H9 (cell line): Measurements from ENCODE around the gene FUS. TPM values are rescaled to one million over a fixed set of nuclear protein-coding genes. Genes with fewer than 3 reads are reported as not detected.
A peak's percentile ranks its signal among the peaks of the same experiment; 100 is the strongest.

ENCODE experiments used
- DNase-seq: peaks from one replicate; pipeline ENCODE4 v3.0.0-alpha.2; 2017
- H2AFZ ChIP-seq: one replicate; pipeline ENCODE4 v1.6.1; 2013; ENCODE audit warnings: mild to moderate bottlenecking, low read length, control low read depth, moderate library complexity
- H2AK5ac ChIP-seq: 2 replicates; pipeline ENCODE4 v1.6.1; 2013; ENCODE audit warnings: low read length, control low read depth, mixed read lengths; ENCODE audit not compliant: insufficient read length
- H2BK120ac ChIP-seq: one replicate; pipeline ENCODE4 v1.6.1; 2013; ENCODE audit warnings: low read depth, mild to moderate bottlenecking, low read length, control low read depth, inconsistent platforms; ENCODE audit not compliant: poor library complexity, severe bottlenecking
- H2BK12ac ChIP-seq: 2 replicates; pipeline ENCODE4 v1.6.1; 2013; ENCODE audit warnings: low read length, control low read depth, mixed read lengths, low read depth; ENCODE audit not compliant: insufficient read length
- H2BK15ac ChIP-seq: 2 replicates; pipeline ENCODE4 v1.6.1; 2013; ENCODE audit warnings: low read depth, low read length, control low read depth
- H2BK20ac ChIP-seq: one replicate; pipeline ENCODE4 v1.6.1; 2013; ENCODE audit warnings: low read depth, mild to moderate bottlenecking, low read length, control low read depth, inconsistent platforms; ENCODE audit not compliant: poor library complexity, severe bottlenecking
- H2BK5ac ChIP-seq: 2 replicates; pipeline ENCODE4 v1.6.1; 2013; ENCODE audit warnings: low read length, control low read depth, mixed read lengths; ENCODE audit not compliant: insufficient read length
- H3K14ac ChIP-seq: 2 replicates; pipeline ENCODE4 v1.6.1; 2013; ENCODE audit warnings: low read length, control low read depth; ENCODE audit not compliant: insufficient read depth
- H3K18ac ChIP-seq: 2 replicates; pipeline ENCODE4 v1.6.1; 2013; ENCODE audit warnings: low read depth, mild to moderate bottlenecking, mixed read lengths, low read length, control low read depth; ENCODE audit not compliant: insufficient read length
- H3K23ac ChIP-seq: 2 replicates; pipeline ENCODE4 v1.6.1; 2013; ENCODE audit warnings: low read length, control low read depth, mixed read lengths, low read depth; ENCODE audit not compliant: insufficient read length
- H3K23me2 ChIP-seq: 2 replicates; pipeline ENCODE4 v1.6.1; 2013; ENCODE audit warnings: low read depth, mild to moderate bottlenecking, mixed read lengths, low read length, control low read depth; ENCODE audit not compliant: insufficient read length, poor library complexity, severe bottlenecking
- H3K27ac ChIP-seq: 2 replicates; pipeline ENCODE4 v1.5.1; 2013; ENCODE audit warnings: low read length, control low read depth, mixed read lengths, low read depth; ENCODE audit not compliant: insufficient read length
- H3K27me3 ChIP-seq: 2 replicates; pipeline ENCODE4 v1.6.1; 2013; ENCODE audit warnings: low read length, control low read depth, inconsistent platforms; ENCODE audit not compliant: insufficient read depth
- H3K4ac ChIP-seq: 2 replicates; pipeline ENCODE4 v1.6.1; 2013; ENCODE audit warnings: low read depth, mild to moderate bottlenecking, control low read depth, inconsistent platforms, low read length, moderate library complexity
- H3K4me1 ChIP-seq: 2 replicates; pipeline ENCODE4 v1.6.1; 2013; ENCODE audit warnings: low read length, control low read depth, inconsistent platforms; ENCODE audit not compliant: insufficient read depth
- H3K4me2 ChIP-seq: 2 replicates; pipeline ENCODE4 v1.6.1; 2013; ENCODE audit warnings: low read length, control low read depth, mixed read lengths; ENCODE audit not compliant: insufficient read length, insufficient read depth
- H3K56ac ChIP-seq: 2 replicates; pipeline ENCODE4 v1.6.1; 2013; ENCODE audit warnings: low read depth, mild to moderate bottlenecking, mixed read lengths, low read length, control low read depth; ENCODE audit not compliant: insufficient read length
- H3K79me1 ChIP-seq: 2 replicates; pipeline ENCODE4 v1.6.1; 2013; ENCODE audit warnings: low read depth, mild to moderate bottlenecking, moderate library complexity, low read length, control low read depth, inconsistent platforms; ENCODE audit not compliant: insufficient read depth, poor library complexity, severe bottlenecking
- H3K79me2 ChIP-seq: 2 replicates; pipeline ENCODE4 v1.6.1; 2013; ENCODE audit warnings: low read length, control low read depth, inconsistent platforms; ENCODE audit not compliant: insufficient read depth
- H3K9ac ChIP-seq: 2 replicates; pipeline ENCODE4 v1.6.1; 2013; ENCODE audit warnings: low read length, control low read depth, mixed read lengths; ENCODE audit not compliant: insufficient read length; ENCODE audit errors: extremely low read depth
- H3K9me3 ChIP-seq: one replicate; pipeline ENCODE4 v1.6.1; 2013; ENCODE audit warnings: low read depth, low read length, inconsistent platforms; ENCODE audit not compliant: control insufficient read depth
- H3T11ph ChIP-seq: one replicate; pipeline ENCODE4 v1.6.1; 2013; ENCODE audit warnings: mild to moderate bottlenecking, low read length, control low read depth, inconsistent platforms
- H4K20me1 ChIP-seq: one replicate; pipeline ENCODE4 v1.6.1; 2013; ENCODE audit not compliant: control insufficient read depth, insufficient read length, insufficient read depth
- H4K5ac ChIP-seq: 2 replicates; pipeline ENCODE4 v1.6.1; 2013; ENCODE audit warnings: low read depth, mild to moderate bottlenecking, mixed read lengths, low read length, control low read depth; ENCODE audit not compliant: insufficient read length
- H4K8ac ChIP-seq: replicated peaks from 2 replicates; pipeline ENCODE4 v1.6.1; 2013; ENCODE audit warnings: low read length, control low read depth, mixed read lengths, low read depth; ENCODE audit not compliant: insufficient read length
- H4K91ac ChIP-seq: 2 replicates; pipeline ENCODE4 v1.6.1; 2013; ENCODE audit warnings: low read depth, mild to moderate bottlenecking, moderate library complexity, mixed read lengths, low read length, control low read depth; ENCODE audit not compliant: insufficient read length
- H3K27ac Mint-ChIP-seq, 3 experiments: 2 replicates in 2 of 3; 3 replicates in 1 of 3; pipeline ENCODE4 v1.8.0; 2020 to 2021; ENCODE audit warnings: mixed read lengths in 3 of 3, mild to moderate bottlenecking in 1 of 3, moderate library complexity in 1 of 3
- H3K27me3 Mint-ChIP-seq: 2 replicates; pipeline ENCODE4 v1.8.0; 2021; ENCODE audit warnings: low read depth, mild to moderate bottlenecking, moderate library complexity, mixed read lengths
- H3K36me3 Mint-ChIP-seq, 3 experiments: 2 replicates in 2 of 3; 3 replicates in 1 of 3; pipeline ENCODE4 v1.8.0; 2020 to 2021; ENCODE audit warnings: low read depth in 3 of 3, mixed read lengths in 3 of 3; ENCODE audit not compliant: insufficient read depth in 1 of 3
- H3K4me1 Mint-ChIP-seq, 2 experiments: 2 replicates each; pipeline ENCODE4 v1.8.0; 2020; ENCODE audit warnings: mixed read lengths in 2 of 2
- H3K4me3 Mint-ChIP-seq, 2 experiments: 2 replicates in 1 of 2; 3 replicates in 1 of 2; pipeline ENCODE4 v1.8.0; 2020 to 2021; ENCODE audit warnings: mild to moderate bottlenecking in 2 of 2, mixed read lengths in 2 of 2, moderate library complexity in 1 of 2
- H3K9me3 Mint-ChIP-seq, 2 experiments: 2 replicates in 1 of 2; 3 replicates in 1 of 2; pipeline ENCODE4 v1.8.0; 2020; ENCODE audit warnings: mild to moderate bottlenecking in 2 of 2, mixed read lengths in 2 of 2, moderate library complexity in 1 of 2
- WGBS: extraction: QIAGEN DNeasy Blood & Tissue Kit; methylation state at CpG from one replicate; pipeline ENCODE4 v1.1.7; 2013; ENCODE audit warnings: missing lambda C conversion rate, low lambda C conversion rate, mixed read lengths; ENCODE audit not compliant: insufficient read length; ENCODE audit errors: extremely low coverage; 5-methylcytosine and 5-hydroxymethylcytosine counted together
- total RNA-seq: library from RNA; stranded (reverse); gene quantifications from 2 replicates; pipeline ENCODE4 v1.2.1, GENCODE V29; 2021
- TF ChIP-seq, protein P1 (sequence below): fragments of 200-600 bp; sonication (generic); conservative IDR thresholded peaks from 3 replicates; pipeline ENCODE4 v1.8.0; 2021; ENCODE audit warnings: antibody characterized with exemption, mild to moderate bottlenecking

FUS gene
- total RNA-seq, 1 experiment from 2014 or later: 1,034 TPM

DNA sequence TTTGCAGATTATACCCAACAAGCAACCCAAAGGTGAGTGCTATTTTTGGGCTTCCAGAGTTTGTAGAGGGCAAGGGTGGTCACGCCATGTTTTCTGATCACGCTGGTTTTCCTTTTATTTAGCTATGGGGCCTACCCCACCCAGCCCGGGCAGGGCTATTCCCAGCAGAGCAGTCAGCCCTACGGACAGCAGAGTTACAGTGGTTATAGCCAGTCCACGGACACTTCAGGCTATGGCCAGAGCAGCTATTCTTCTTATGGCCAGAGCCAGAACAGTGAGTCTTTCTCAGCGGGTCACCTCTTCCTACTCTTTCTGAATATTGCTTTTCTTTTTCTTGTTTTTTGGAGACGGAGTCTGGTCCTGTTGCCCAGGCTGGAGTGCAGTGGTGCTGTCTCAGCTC lies 2.5 kb downstream of the FUS start:
- Histone ChIP-seq H3K27ac (no peak overlapping the region), H3K14ac (no peak overlapping the region), H4K91ac (no peak overlapping the region), H2AK5ac (no peak overlapping the region), H3K79me1 (peaks cover 15% of the 10 kb centered on the region), H3K23ac (no peak overlapping the region), H3K27me3 (no peaks in the 10 kb centered on the region), H4K5ac (no peak overlapping the region), H2BK120ac (no peak overlapping the region), H4K20me1 (no peaks in the 10 kb centered on the region), H3K18ac (no peak overlapping the region), H3K4ac (no peak overlapping the region), H3K9me3 (no peaks in the 10 kb centered on the region), H2BK5ac (no peak overlapping the region), H3K56ac (no peak overlapping the region), H2BK20ac (no peak overlapping the region), H3T11ph (no peak overlapping the region), H3K23me2 (peaks cover 9% of the 10 kb centered on the region), H2BK15ac (no peak overlapping the region), H3K79me2 (peaks cover 42% of the 10 kb centered on the region), H3K9ac (peak overlapping the region; percentile 16), H2AFZ (no peak overlapping the region), H2BK12ac (no peak overlapping the region), H3K4me2 (peak overlapping the region; percentile 87), H4K8ac (no peak overlapping the region), H3K4me1 (no peaks in the 10 kb centered on the region; the same call in 1 of the 2 replicates)
- Mint-ChIP-seq H3K27ac (peak overlapping the region; percentile 32 to 84 (median 65); a peak in 4 of 7 replicates), H3K4me1 (peaks cover 31 to 42% of the 10 kb centered on the region in 2 experiments), H3K9me3 (peaks cover 0 to 2% of the 10 kb centered on the region in 2 experiments; a peak in 2 of 5 replicates), H3K36me3 (peaks cover 64 to 67% (median 65%) of the 10 kb centered on the region in 3 experiments), H3K27me3 (peaks cover 2% of the 10 kb centered on the region), H3K4me3 (peak overlapping the region; percentile 97 to 99)
- TF ChIP-seq, protein P1, sequence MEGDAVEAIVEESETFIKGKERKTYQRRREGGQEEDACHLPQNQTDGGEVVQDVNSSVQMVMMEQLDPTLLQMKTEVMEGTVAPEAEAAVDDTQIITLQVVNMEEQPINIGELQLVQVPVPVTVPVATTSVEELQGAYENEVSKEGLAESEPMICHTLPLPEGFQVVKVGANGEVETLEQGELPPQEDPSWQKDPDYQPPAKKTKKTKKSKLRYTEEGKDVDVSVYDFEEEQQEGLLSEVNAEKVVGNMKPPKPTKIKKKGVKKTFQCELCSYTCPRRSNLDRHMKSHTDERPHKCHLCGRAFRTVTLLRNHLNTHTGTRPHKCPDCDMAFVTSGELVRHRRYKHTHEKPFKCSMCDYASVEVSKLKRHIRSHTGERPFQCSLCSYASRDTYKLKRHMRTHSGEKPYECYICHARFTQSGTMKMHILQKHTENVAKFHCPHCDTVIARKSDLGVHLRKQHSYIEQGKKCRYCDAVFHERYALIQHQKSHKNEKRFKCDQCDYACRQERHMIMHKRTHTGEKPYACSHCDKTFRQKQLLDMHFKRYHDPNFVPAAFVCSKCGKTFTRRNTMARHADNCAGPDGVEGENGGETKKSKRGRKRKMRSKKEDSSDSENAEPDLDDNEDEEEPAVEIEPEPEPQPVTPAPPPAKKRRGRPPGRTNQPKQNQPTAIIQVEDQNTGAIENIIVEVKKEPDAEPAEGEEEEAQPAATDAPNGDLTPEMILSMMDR: no peak
- no peak for DNase-seq
- WGBS: no CpG with 5 or more reads among the region's 7 CpGs
